Measurements from ENCODE around the gene GRAMD2B.

Gene GRAMD2B

GRCh38 chr5:126501448-126501847 lies 78.2 kb downstream of the GRAMD2B start:
- no peaks in the 10 kb centered on the region; the same call in 1 of the 2 replicates for H3K4me1 ChIP-seq (ENCODE audit: control insufficient read depth, insufficient read depth, low read length)
- ChIA-PET CTCF (interaction anchor here (0.6 to 5.9 kb wide), 12 partner anchors 11 to 906 kb away, joined by 3 to 55 read pairs (median 14); partner anchors contain the start of gene GRAMD2B), POLR2A (no interaction called here)
- no peak for TF ChIP-seq SCRT2 (tag by site-specific recombination; IDR thresholded peaks at IDR 0.05)
- TF ChIP-seq ZNF561 (tag by site-specific recombination; IDR thresholded peaks at IDR 0.05; ENCODE audit: borderline replicate concordance) = no peak
- TF ChIP-seq OVOL3 (tag by site-specific recombination; IDR thresholded peaks at IDR 0.05) = no peak
- TF ChIP-seq, protein P1, sequence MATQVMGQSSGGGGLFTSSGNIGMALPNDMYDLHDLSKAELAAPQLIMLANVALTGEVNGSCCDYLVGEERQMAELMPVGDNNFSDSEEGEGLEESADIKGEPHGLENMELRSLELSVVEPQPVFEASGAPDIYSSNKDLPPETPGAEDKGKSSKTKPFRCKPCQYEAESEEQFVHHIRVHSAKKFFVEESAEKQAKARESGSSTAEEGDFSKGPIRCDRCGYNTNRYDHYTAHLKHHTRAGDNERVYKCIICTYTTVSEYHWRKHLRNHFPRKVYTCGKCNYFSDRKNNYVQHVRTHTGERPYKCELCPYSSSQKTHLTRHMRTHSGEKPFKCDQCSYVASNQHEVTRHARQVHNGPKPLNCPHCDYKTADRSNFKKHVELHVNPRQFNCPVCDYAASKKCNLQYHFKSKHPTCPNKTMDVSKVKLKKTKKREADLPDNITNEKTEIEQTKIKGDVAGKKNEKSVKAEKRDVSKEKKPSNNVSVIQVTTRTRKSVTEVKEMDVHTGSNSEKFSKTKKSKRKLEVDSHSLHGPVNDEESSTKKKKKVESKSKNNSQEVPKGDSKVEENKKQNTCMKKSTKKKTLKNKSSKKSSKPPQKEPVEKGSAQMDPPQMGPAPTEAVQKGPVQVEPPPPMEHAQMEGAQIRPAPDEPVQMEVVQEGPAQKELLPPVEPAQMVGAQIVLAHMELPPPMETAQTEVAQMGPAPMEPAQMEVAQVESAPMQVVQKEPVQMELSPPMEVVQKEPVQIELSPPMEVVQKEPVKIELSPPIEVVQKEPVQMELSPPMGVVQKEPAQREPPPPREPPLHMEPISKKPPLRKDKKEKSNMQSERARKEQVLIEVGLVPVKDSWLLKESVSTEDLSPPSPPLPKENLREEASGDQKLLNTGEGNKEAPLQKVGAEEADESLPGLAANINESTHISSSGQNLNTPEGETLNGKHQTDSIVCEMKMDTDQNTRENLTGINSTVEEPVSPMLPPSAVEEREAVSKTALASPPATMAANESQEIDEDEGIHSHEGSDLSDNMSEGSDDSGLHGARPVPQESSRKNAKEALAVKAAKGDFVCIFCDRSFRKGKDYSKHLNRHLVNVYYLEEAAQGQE (tag by site-specific recombination; IDR thresholded peaks at IDR 0.05) = no peak
- TF ChIP-seq ZNF555 (tag by site-specific recombination; conservative IDR thresholded peaks at IDR 0.05) = no peak
- TF ChIP-seq ZNF23 (tag by site-specific recombination; IDR thresholded peaks at IDR 0.05; ENCODE audit: borderline replicate concordance) = no peak
- no peak for TF ChIP-seq ZNF394 (tag by site-specific recombination; IDR thresholded peaks at IDR 0.05; ENCODE audit: borderline replicate concordance)
- no peak overlapping the region for H3K27ac ChIP-seq (ENCODE audit: extremely low read depth, low read depth, low read length)
- H3K4me3 ChIP-seq (ENCODE audit: low read depth, low read length) = no peak overlapping the region
- no peaks in the 10 kb centered on the region for H3K36me3 ChIP-seq (ENCODE audit: control insufficient read depth in 2 of 2, insufficient read depth in 1 of 2, low read length in 2 of 2)
- H3K9me3 ChIP-seq (ENCODE audit: control insufficient read depth, insufficient read depth, low read depth, low read length) = no peaks in the 10 kb centered on the region

DNA sequence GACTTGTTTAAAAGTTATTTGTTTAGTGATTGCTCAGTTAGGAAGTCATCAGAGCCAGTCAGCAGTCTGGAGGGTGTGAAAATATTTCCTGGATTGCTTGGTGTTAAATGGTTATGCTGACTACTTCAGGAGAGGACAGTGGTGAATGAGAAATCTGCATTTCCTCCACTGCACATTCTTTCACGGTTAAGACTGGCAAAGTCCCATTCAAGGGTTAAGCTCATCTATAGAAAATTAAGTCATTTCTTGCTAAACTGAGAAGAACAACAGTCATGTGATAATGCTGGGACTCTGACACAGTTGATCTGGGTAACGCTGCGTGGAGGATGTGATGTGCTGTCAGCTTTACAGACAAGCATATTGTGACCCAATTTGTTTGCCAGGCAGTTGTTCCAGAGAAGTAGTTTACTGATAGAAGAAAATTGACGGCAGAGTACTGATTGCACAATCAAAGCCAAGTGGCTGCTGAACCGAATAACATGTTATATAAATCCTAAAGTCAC lies 80.4 kb downstream of the GRAMD2B start:
- ChIA-PET POLR2A (no interaction called here), CTCF (no interaction called here)
- no peak overlapping the region for H3K27ac ChIP-seq (ENCODE audit: extremely low read depth, low read depth, low read length)
- H3K9me3 ChIP-seq (ENCODE audit: control insufficient read depth, insufficient read depth, low read depth, low read length) = no peaks in the 10 kb centered on the region
- H3K4me3 ChIP-seq (ENCODE audit: low read depth, low read length) = no peak overlapping the region
- TF ChIP-seq ZNF391 (tag by site-specific recombination; IDR thresholded peaks at IDR 0.05; ENCODE audit: borderline replicate concordance, low read depth) (no peak), ZNF24 (tag by site-specific recombination; IDR thresholded peaks at IDR 0.05) (no peak), ZNF544 (tag by site-specific recombination; IDR thresholded peaks at IDR 0.05) (no peak), ZNF776 (tag by site-specific recombination; IDR thresholded peaks at IDR 0.05; ENCODE audit: borderline replicate concordance) (no peak), ZNF670 (tag by site-specific recombination; IDR thresholded peaks at IDR 0.05; ENCODE audit: low read depth) (no peak), ZNF324 (tag by site-specific recombination; IDR thresholded peaks at IDR 0.05) (no peak), ZNF48 (tag by site-specific recombination; IDR thresholded peaks at IDR 0.05) (no peak), ZNF555 (tag by site-specific recombination; conservative IDR thresholded peaks at IDR 0.05) (no peak), KLF8 (tag by site-specific recombination; IDR thresholded peaks at IDR 0.05) (no peak), ZNF664 (tag by site-specific recombination; IDR thresholded peaks at IDR 0.05) (no peak), OVOL3 (tag by site-specific recombination; IDR thresholded peaks at IDR 0.05) (no peak), ZNF121 (tag by site-specific recombination; IDR thresholded peaks at IDR 0.05) (no peak)
- TF ChIP-seq, protein P2, sequence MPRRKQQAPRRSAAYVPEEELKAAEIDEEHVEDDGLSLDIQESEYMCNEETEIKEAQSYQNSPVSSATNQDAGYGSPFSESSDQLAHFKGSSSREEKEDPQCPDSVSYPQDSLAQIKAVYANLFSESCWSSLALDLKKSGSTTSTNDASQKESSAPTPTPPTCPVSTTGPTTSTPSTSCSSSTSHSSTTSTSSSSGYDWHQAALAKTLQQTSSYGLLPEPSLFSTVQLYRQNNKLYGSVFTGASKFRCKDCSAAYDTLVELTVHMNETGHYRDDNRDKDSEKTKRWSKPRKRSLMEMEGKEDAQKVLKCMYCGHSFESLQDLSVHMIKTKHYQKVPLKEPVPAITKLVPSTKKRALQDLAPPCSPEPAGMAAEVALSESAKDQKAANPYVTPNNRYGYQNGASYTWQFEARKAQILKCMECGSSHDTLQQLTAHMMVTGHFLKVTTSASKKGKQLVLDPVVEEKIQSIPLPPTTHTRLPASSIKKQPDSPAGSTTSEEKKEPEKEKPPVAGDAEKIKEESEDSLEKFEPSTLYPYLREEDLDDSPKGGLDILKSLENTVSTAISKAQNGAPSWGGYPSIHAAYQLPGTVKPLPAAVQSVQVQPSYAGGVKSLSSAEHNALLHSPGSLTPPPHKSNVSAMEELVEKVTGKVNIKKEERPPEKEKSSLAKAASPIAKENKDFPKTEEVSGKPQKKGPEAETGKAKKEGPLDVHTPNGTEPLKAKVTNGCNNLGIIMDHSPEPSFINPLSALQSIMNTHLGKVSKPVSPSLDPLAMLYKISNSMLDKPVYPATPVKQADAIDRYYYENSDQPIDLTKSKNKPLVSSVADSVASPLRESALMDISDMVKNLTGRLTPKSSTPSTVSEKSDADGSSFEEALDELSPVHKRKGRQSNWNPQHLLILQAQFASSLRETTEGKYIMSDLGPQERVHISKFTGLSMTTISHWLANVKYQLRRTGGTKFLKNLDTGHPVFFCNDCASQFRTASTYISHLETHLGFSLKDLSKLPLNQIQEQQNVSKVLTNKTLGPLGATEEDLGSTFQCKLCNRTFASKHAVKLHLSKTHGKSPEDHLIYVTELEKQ (tag by site-specific recombination; IDR thresholded peaks at IDR 0.05; ENCODE audit: borderline replicate concordance) = no peak
- TF ChIP-seq, protein P3, sequence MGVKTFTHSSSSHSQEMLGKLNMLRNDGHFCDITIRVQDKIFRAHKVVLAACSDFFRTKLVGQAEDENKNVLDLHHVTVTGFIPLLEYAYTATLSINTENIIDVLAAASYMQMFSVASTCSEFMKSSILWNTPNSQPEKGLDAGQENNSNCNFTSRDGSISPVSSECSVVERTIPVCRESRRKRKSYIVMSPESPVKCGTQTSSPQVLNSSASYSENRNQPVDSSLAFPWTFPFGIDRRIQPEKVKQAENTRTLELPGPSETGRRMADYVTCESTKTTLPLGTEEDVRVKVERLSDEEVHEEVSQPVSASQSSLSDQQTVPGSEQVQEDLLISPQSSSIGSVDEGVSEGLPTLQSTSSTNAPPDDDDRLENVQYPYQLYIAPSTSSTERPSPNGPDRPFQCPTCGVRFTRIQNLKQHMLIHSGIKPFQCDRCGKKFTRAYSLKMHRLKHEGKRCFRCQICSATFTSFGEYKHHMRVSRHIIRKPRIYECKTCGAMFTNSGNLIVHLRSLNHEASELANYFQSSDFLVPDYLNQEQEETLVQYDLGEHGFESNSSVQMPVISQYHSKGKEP (tag by site-specific recombination; IDR thresholded peaks at IDR 0.05) = no peak
- no peaks in the 10 kb centered on the region for H3K4me1 ChIP-seq (ENCODE audit: control insufficient read depth, insufficient read depth, low read length)
- H3K36me3 ChIP-seq (ENCODE audit: control insufficient read depth in 2 of 2, insufficient read depth in 1 of 2, low read length in 2 of 2) = no peaks in the 10 kb centered on the region

All from HEK293 (cell line).